GM13977 (cell line): Measurements from ENCODE around the gene PCDHAC1.
A peak's percentile ranks its signal among the peaks of the same experiment; 100 is the strongest.

Source experiments
- DNase-seq: peaks from one replicate; pipeline ENCODE4 v3.0.0; 2012; ENCODE audit warnings: low spot score
- in situ Hi-C: fragments of 300-500 bp; cut with MboI; formaldehyde crosslinking; loops from one replicate; pipeline ENCODE4 v1.12.0; 2022; ENCODE audit warnings: low sequenced_read_pairs, low pct_unique_long_range_greater_than_20kb, mixed read lengths, inconsistent platforms; ENCODE audit not compliant: unreplicated experiment
- TF ChIP-seq, protein P1 (sequence below): IDR thresholded peaks from 2 replicates; pipeline ENCODE4 v1.5.1; 2012; ENCODE audit warnings: mild to moderate bottlenecking, control low read depth; ENCODE audit not compliant: insufficient read depth; ENCODE audit errors: extremely low read depth, missing control alignments

Gene PCDHAC1

DNA sequence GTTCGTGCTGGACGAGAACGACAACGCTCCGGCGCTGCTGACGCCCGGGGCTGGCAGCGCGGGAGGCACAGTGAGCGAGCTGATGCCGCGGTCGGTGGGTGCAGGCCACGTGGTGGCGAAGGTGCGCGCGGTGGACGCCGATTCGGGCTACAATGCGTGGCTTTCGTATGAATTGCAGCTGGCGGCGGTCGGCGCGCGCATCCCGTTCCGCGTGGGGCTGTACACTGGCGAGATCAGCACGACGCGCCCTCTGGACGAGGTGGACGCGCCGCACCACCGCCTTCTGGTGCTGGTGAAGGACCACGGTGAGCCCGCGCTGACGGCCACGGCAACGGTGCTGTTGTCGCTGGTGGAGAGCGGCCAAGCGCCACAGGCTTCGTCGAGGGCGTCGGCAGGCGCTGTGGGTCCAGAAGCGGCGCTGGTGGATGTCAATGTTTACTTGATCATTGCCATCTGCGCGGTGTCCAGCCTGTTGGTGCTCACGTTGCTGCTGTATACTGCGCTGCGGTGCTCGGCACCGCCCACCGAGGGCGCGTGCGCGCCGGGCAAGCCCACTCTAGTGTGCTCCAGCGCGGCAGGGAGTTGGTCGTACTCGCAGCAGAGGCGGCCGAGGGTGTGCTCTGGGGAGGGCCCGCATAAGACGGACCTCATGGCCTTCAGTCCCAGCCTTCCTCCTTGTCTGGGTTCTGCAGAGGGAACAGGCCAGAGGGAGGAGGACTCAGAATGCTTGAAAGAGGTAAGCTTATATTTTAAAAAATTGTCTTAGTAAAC lies 42.0 kb upstream of the PCDHAC1 start:
- TF ChIP-seq, protein P1, sequence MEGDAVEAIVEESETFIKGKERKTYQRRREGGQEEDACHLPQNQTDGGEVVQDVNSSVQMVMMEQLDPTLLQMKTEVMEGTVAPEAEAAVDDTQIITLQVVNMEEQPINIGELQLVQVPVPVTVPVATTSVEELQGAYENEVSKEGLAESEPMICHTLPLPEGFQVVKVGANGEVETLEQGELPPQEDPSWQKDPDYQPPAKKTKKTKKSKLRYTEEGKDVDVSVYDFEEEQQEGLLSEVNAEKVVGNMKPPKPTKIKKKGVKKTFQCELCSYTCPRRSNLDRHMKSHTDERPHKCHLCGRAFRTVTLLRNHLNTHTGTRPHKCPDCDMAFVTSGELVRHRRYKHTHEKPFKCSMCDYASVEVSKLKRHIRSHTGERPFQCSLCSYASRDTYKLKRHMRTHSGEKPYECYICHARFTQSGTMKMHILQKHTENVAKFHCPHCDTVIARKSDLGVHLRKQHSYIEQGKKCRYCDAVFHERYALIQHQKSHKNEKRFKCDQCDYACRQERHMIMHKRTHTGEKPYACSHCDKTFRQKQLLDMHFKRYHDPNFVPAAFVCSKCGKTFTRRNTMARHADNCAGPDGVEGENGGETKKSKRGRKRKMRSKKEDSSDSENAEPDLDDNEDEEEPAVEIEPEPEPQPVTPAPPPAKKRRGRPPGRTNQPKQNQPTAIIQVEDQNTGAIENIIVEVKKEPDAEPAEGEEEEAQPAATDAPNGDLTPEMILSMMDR = no peak
- in situ Hi-C loops = no loop called here
- DNase-seq = peak; percentile 5

DNA sequence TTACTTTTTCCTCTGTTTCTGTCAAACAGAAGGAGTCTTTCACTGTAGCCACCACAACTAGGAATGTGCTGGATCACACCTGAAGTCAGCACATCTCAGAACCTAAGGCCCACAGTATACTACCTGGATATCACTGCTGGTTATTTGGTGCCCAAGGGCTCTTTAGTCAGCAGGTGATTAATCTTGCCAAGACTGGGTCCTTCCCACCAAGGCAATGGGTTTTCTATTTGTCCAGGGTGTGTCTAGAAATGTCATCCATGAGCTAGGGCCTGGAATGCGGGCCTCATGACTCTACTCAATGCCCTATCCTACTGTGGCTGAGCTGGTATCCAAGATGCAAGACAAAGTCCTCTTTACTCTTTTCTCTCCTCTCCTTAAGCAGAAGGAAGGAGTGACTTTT lies 9.8 kb upstream of the PCDHAC1 start:
- TF ChIP-seq, protein P1 = no peak

GRCh38 chr5:140923601-140924000 lies 2.5 kb upstream of the PCDHAC1 start:
- no peak for DNase-seq
- TF ChIP-seq, protein P1 = no peak
- in situ Hi-C loops = no loop called here

More for the DNA sequence above, 9.8 kb upstream of the PCDHAC1 start:
- no peak for DNase-seq
- in situ Hi-C loops = no loop called here

- DNase-seq = no peak
- in situ Hi-C loops = no loop called here
- TF ChIP-seq, protein P1 = no peak
These were observed 536 bp downstream of the PCDHAC1 start for GRCh38 chr5:140926443-140927227.

GRCh38 chr5:140927228-140927573 lies 1.1 kb downstream of the PCDHAC1 start:
- no peak for DNase-seq
- in situ Hi-C loops = no loop called here
- TF ChIP-seq, protein P1 = no peak

- DNase-seq = no peak
- in situ Hi-C loops = no loop called here
- TF ChIP-seq, protein P1 = no peak
These were observed 9.0 kb downstream of the PCDHAC1 start for GRCh38 chr5:140934964-140935606.
